Spleen (tissue), 11 donors: ENCODE data around the gene PCDHB12. TPM values are rescaled to one million over a fixed set of nuclear protein-coding genes. Genes with fewer than 3 reads are reported as not detected.
"Not testable (repeated sequence)": the region's sequence is repeated elsewhere in the genome, so short reads cannot be mapped to it uniquely, and the experiment has no call there.

Source experiments
- DNase-seq: peaks from one replicate; pipeline ENCODE4 v3.0.0-alpha.2; 2020
- H3K27ac ChIP-seq, 8 donors: fragments of 200-600 bp; sonication (generic) in 7 of 8; 1 replicate in 4 of 8; 2 replicates in 4 of 8; pipeline versions ENCODE4 v1.5.0 to v1.8.0; 2016 to 2021; ENCODE audit warnings: inconsistent platforms in 4 of 8, mild to moderate bottlenecking in 4 of 8, moderate library complexity in 1 of 8
- H3K27me3 ChIP-seq, 7 donors: fragments of 200-600 bp; sonication (generic) in 6 of 7; replicated peaks in 1 of 7; 1 replicate in 4 of 7; 2 replicates in 3 of 7; pipeline versions ENCODE4 v1.5.0 to v1.8.0; 2016 to 2021; ENCODE audit warnings: inconsistent platforms in 3 of 7, mild to moderate bottlenecking in 1 of 7
- H3K36me3 ChIP-seq, 6 donors: fragments of 200-600 bp; sonication (generic) in 5 of 6; 1 replicate in 4 of 6; 2 replicates in 2 of 6; pipeline versions ENCODE4 v1.5.0 to v1.8.0; 2016 to 2021; ENCODE audit warnings: inconsistent platforms in 2 of 6
- H3K4me1 ChIP-seq, 6 donors: fragments of 200-600 bp; sonication (generic) in 5 of 6; 1 replicate in 3 of 6; 2 replicates in 3 of 6; pipeline versions ENCODE4 v1.5.0 to v1.8.0; 2016 to 2021; ENCODE audit warnings: inconsistent platforms in 3 of 6
- H3K4me3 ChIP-seq, 8 donors: fragments of 200-600 bp; sonication (generic) in 7 of 8; 1 replicate in 4 of 8; 2 replicates in 4 of 8; pipeline versions ENCODE4 v1.5.0 to v1.8.0; 2016 to 2021; ENCODE audit warnings: inconsistent platforms in 4 of 8, mild to moderate bottlenecking in 4 of 8, moderate library complexity in 2 of 8
- H3K9me3 ChIP-seq, 8 donors: fragments of 200-600 bp; sonication (generic) in 7 of 8; 1 replicate in 4 of 8; 2 replicates in 4 of 8; pipeline versions ENCODE4 v1.5.0 to v1.8.0; 2016 to 2021; ENCODE audit warnings: inconsistent platforms in 4 of 8
- CTCF ChIP-seq, 11 experiments: fragments of 200-600 bp in 7 of 11; fragments of 450-650 bp in 4 of 11; sonication (generic) in 4 of 11; IDR thresholded peaks in 8 of 11; conservative IDR thresholded peaks in 3 of 11; 1 replicate in 7 of 11; 2 replicates in 4 of 11; pipeline versions ENCODE4 v1.4.0 to v1.8.0; 2016 to 2021; ENCODE audit warnings: antibody characterized with exemption in 11 of 11, inconsistent platforms in 4 of 11, mild to moderate bottlenecking in 1 of 11
- POLR2A ChIP-seq, 3 donors: fragments of 450-650 bp; IDR thresholded peaks; one replicate each; pipeline ENCODE4 v1.5.1; 2017; ENCODE audit warnings: antibody characterized with exemption in 3 of 3, mild to moderate bottlenecking in 1 of 3
- POLR2AphosphoS5 ChIP-seq, 3 donors: sonication (generic); formaldehyde crosslinking; IDR thresholded peaks; one replicate each; pipeline ENCODE4 v1.5.1; 2017; ENCODE audit warnings: antibody characterized with exemption in 3 of 3
- WGBS, 5 donors: extraction: QIAGEN DNeasy Blood & Tissue Kit in 3 of 5; methylation state at CpG; one replicate each; pipeline versions ENCODE4 v1.1.5 to v1.1.7; 2013 to 2018; 5-methylcytosine and 5-hydroxymethylcytosine counted together
- intact Hi-C: fragments of 100-400 bp; cut with DNase I; formaldehyde crosslinking; loops from one replicate; pipeline ENCODE4 v1.15.0; 2023; ENCODE audit warnings: low total_unique reads
- polyA plus RNA-seq, 3 donors: library from polyadenylated mRNA; stranded (reverse); fragments of 200-250 nt; gene quantifications; one replicate each; pipeline ENCODE4 v1.2.1, GENCODE V29; 2013
- total RNA-seq, 7 donors: library from RNA; depleted of rRNA in 3 of 7; stranded (reverse); fragments of >200 nt in 3 of 7; fragmentation: NEBNext Ultra II Directional in 4 of 7; extraction: Animal tissue kit (Norgen Biotek cat#: 25700) in 4 of 7; gene quantifications; one replicate each; pipeline versions ENCODE4 v1.1.0 to v1.2.1, GENCODE V29; 2016 to 2021
- donor health status: healthy with polysubstance abuse.
- donor health status: DM: no; HTN: no; CAD: no; lungs with moderate emphysema.
- donor health status: DM: no; HTN: no; CAD: no.
- donor health status: Bipolar disorder and iron deficiency.
- donor health status: healthy.
- donor health status: DM: no; HTN: no; CAD: no.
- donor health status: DM: yes; HTN: yes; CAD: no.

PCDHB12 gene
- total and polyA plus RNA-seq, 10 donors: 0.11 to 2.4 (median 1.5) TPM

- TF ChIP-seq CTCF (IDR thresholded peaks at IDR 0.05 in 8 of 11, conservative IDR thresholded peaks at IDR 0.05 in 3 of 11) (peak in 1 of 11 experiments; percentile 24), POLR2AphosphoS5 (IDR thresholded peaks at IDR 0.05) (no peak), POLR2A (IDR thresholded peaks at IDR 0.05) (no peak)
- no peaks in the 10 kb centered on the region for H3K4me1 ChIP-seq
- H3K9me3 ChIP-seq: peaks cover 5 to 100% (median 100%) of the 10 kb centered on the region in 8 donors
- H3K4me3 ChIP-seq: peak within 1 kb of the TSS in 4 of 8 donors; percentile 1 to 50 (median 16)
- H3K27me3 ChIP-seq: peaks cover 0 to 47% (median 0%) of the 10 kb centered on the region in 7 donors
- no peak within 1 kb of the TSS for H3K27ac ChIP-seq
- DNase-seq: no peak
- 10 to 19% (median 14%) methylated on average over 16 of the region's 16 CpGs for WGBS, 5 donors
- peaks cover 0 to 3% (median 0%) of the 10 kb centered on the region in 6 donors for H3K36me3 ChIP-seq
- intact Hi-C loops: no loop called here
Observed at GRCh38 chr5:141245250-141245717, 36.8 kb downstream of the PCDHB12 start, which contains the start of gene PCDHB15. PCDHB15 (plus strand) TSS chr5:141245395; CDS start chr5:141245579, 184 bp downstream.

- 45 to 61% (median 53%) methylated on average over 20 to 35 of the region's 42 CpGs for WGBS, 5 donors
Observed at GRCh38 chr5:141246971-141247370, 38.5 kb downstream of the PCDHB12 start.

GRCh38 chr5:141247434-141247833 lies 38.9 kb downstream of the PCDHB12 start:
- H3K4me3 ChIP-seq, DNase-seq, intact Hi-C loops, H3K27ac ChIP-seq, H3K4me1 ChIP-seq, H3K36me3 ChIP-seq: not testable (repeated sequence)
- 49 to 64% (median 60%) methylated on average over 17 to 34 of the region's 34 CpGs for WGBS, 5 donors
- peaks cover 14 to 100% (median 100%) of the 10 kb centered on the region in 8 donors for H3K9me3 ChIP-seq
- H3K27me3 ChIP-seq: peaks cover 0 to 28% (median 0%) of the 10 kb centered on the region in 7 donors

More at GRCh38 chr5:141246971-141247370, 38.5 kb downstream of the PCDHB12 start:
- H3K36me3 ChIP-seq, DNase-seq, H3K4me1 ChIP-seq, intact Hi-C loops, H3K27ac ChIP-seq, H3K4me3 ChIP-seq: not testable (repeated sequence)
- H3K9me3 ChIP-seq: peaks cover 10 to 100% (median 100%) of the 10 kb centered on the region in 8 donors
- peaks cover 0 to 30% (median 0%) of the 10 kb centered on the region in 7 donors for H3K27me3 ChIP-seq

GRCh38 chr5:141250576-141250975 lies 42.1 kb downstream of the PCDHB12 start:
- Histone ChIP-seq H3K4me1 (no peaks in the 10 kb centered on the region), H3K36me3 (peaks cover 0 to 3% (median 0%) of the 10 kb centered on the region in 6 donors), H3K9me3 (peaks cover 32 to 100% (median 100%) of the 10 kb centered on the region in 8 donors), H3K27me3 (peaks cover 0 to 6% (median 0%) of the 10 kb centered on the region in 7 donors), H3K27ac (no peak overlapping the region), H3K4me3 (no peak overlapping the region)
- intact Hi-C loops: no loop called here
- DNase-seq: no peak
- TF ChIP-seq POLR2AphosphoS5 (IDR thresholded peaks at IDR 0.05) (no peak), POLR2A (IDR thresholded peaks at IDR 0.05) (no peak), CTCF (IDR thresholded peaks at IDR 0.05 in 8 of 11, conservative IDR thresholded peaks at IDR 0.05 in 3 of 11) (no peak)

- Histone ChIP-seq H3K4me3 (no peak overlapping the region), H3K27me3 (no peaks in the 10 kb centered on the region), H3K9me3 (peaks cover 68 to 100% (median 100%) of the 10 kb centered on the region in 8 donors), H3K27ac (no peak overlapping the region), H3K36me3 (peaks cover 0 to 8% (median 0%) of the 10 kb centered on the region in 6 donors), H3K4me1 (no peaks in the 10 kb centered on the region)
- TF ChIP-seq POLR2AphosphoS5 (IDR thresholded peaks at IDR 0.05): no peak
- no peak for TF ChIP-seq POLR2A (IDR thresholded peaks at IDR 0.05)
- no peak for TF ChIP-seq CTCF (IDR thresholded peaks at IDR 0.05 in 8 of 11, conservative IDR thresholded peaks at IDR 0.05 in 3 of 11)
- intact Hi-C loops: no loop called here
- DNase-seq: no peak
Observed at GRCh38 chr5:141258464-141258863, 49.9 kb downstream of the PCDHB12 start.
